BE2C (cell line): ENCODE data around the gene IGFBP1.

Source experiments
- DNase-seq: peaks from one replicate; pipeline ENCODE4 v3.0.0-alpha.2; 2020
- H3K27me3 ChIP-seq: fragments of 250-450 bp; sonication (Bioruptor Pico); 2 replicates; pipeline ENCODE4 v1.5.1; 2020; ENCODE audit warnings: mild to moderate bottlenecking
- H3K36me3 ChIP-seq: fragments of 250-450 bp; sonication (Bioruptor Pico); 2 replicates; pipeline ENCODE4 v1.5.1; 2020; ENCODE audit warnings: mild to moderate bottlenecking
- H3K4me1 ChIP-seq: fragments of 250-450 bp; sonication (Bioruptor Pico); 2 replicates; pipeline ENCODE4 v1.5.1; 2020
- H3K4me3 ChIP-seq: 2 replicates; pipeline ENCODE4 v1.5.1; 2011; ENCODE audit warnings: low read depth, low read length
- H3K9me3 ChIP-seq: fragments of 250-450 bp; sonication (Bioruptor Pico); 2 replicates; pipeline ENCODE4 v1.5.1; 2020
- CTCF ChIP-seq: IDR thresholded peaks from 2 replicates; pipeline ENCODE4 v1.5.1; 2012; ENCODE audit warnings: mild to moderate bottlenecking, low read depth, low read length

The IGFBP1 gene

GRCh38 chr7:45881759-45882464, 6.4 kb upstream of the IGFBP1 start:
- Histone ChIP-seq H3K4me3 (no peak overlapping the region), H3K9me3 (no peaks in the 10 kb centered on the region), H3K27me3 (no peaks in the 10 kb centered on the region; the same call in 1 of the 2 replicates), H3K4me1 (no peaks in the 10 kb centered on the region), H3K36me3 (no peaks in the 10 kb centered on the region)
- no peak for DNase-seq
- TF ChIP-seq CTCF = no peak

- no peak for DNase-seq
- peaks cover 5% of the 10 kb centered on the region for H3K27me3 ChIP-seq
- H3K36me3 ChIP-seq = no peaks in the 10 kb centered on the region
- TF ChIP-seq CTCF = no peak
- H3K4me3 ChIP-seq = no peak overlapping the region
- H3K9me3 ChIP-seq = no peaks in the 10 kb centered on the region
- H3K4me1 ChIP-seq = no peaks in the 10 kb centered on the region
Observed at GRCh38 chr7:45882465-45882810, 5.8 kb upstream of the IGFBP1 start.

GRCh38 chr7:45884136-45884535, 4.2 kb upstream of the IGFBP1 start:
- Histone ChIP-seq H3K4me1 (no peaks in the 10 kb centered on the region), H3K27me3 (peaks cover 21% of the 10 kb centered on the region), H3K9me3 (no peaks in the 10 kb centered on the region), H3K36me3 (no peaks in the 10 kb centered on the region), H3K4me3 (no peak overlapping the region)
- TF ChIP-seq CTCF = no peak
- no peak for DNase-seq

GRCh38 chr7:45885264-45885882, 2.9 kb upstream of the IGFBP1 start:
- no peak for TF ChIP-seq CTCF
- no peaks in the 10 kb centered on the region for H3K4me1 ChIP-seq
- DNase-seq = no peak
- no peaks in the 10 kb centered on the region for H3K36me3 ChIP-seq
- no peak overlapping the region for H3K4me3 ChIP-seq
- H3K27me3 ChIP-seq = peaks cover 33% of the 10 kb centered on the region
- no peaks in the 10 kb centered on the region for H3K9me3 ChIP-seq

- H3K4me1 ChIP-seq = no peaks in the 10 kb centered on the region
- H3K27me3 ChIP-seq = peaks cover 37% of the 10 kb centered on the region
- no peak for TF ChIP-seq CTCF
- DNase-seq = no peak
- no peak overlapping the region for H3K4me3 ChIP-seq
- H3K36me3 ChIP-seq = no peaks in the 10 kb centered on the region
- H3K9me3 ChIP-seq = no peaks in the 10 kb centered on the region
Observed at GRCh38 chr7:45886931-45887667, 1.2 kb upstream of the IGFBP1 start.

- no peaks in the 10 kb centered on the region for H3K4me1 ChIP-seq
- no peak for DNase-seq
- no peak for TF ChIP-seq CTCF
- H3K4me3 ChIP-seq = no peak overlapping the region
- no peaks in the 10 kb centered on the region for H3K9me3 ChIP-seq
- H3K36me3 ChIP-seq = no peaks in the 10 kb centered on the region
- peaks cover 41% of the 10 kb centered on the region for H3K27me3 ChIP-seq
Observed at GRCh38 chr7:45888993-45889366, 692 bp downstream of the IGFBP1 start.
